HG03025 (cell line): ENCODE data around the gene ADAMTS9.

Source experiments
- ATAC-seq: cut with Tn5 transposase; IDR thresholded peaks from one replicate; pipeline ENCODE4 v1.9.1; 2021; ENCODE audit warnings: mild to moderate bottlenecking, moderate library complexity; ENCODE audit not compliant: unreplicated experiment, low FRiP score

Gene ADAMTS9

GRCh38 chr3:64496786-64497490 is 190.9 kb downstream of the ADAMTS9 start:
- ATAC-seq: no peak

GRCh38 chr3:64495781-64496334 is 191.9 kb downstream of the ADAMTS9 start:
- ATAC-seq: no peak

GRCh38 chr3:64495121-64495780 is 192.5 kb downstream of the ADAMTS9 start:
- no peak for ATAC-seq

- no peak for ATAC-seq
Measured at GRCh38 chr3:64494526-64494925, 193.3 kb downstream of the ADAMTS9 start.

- no peak for ATAC-seq
Measured at GRCh38 chr3:64493149-64493548, 194.7 kb downstream of the ADAMTS9 start.

GRCh38 chr3:64491843-64492242 is 196.0 kb downstream of the ADAMTS9 start:
- ATAC-seq: no peak

GRCh38 chr3:64490180-64490724 is 197.5 kb downstream of the ADAMTS9 start:
- no peak for ATAC-seq

GRCh38 chr3:64489361-64490044 is 198.3 kb downstream of the ADAMTS9 start:
- ATAC-seq: no peak

- ATAC-seq: no peak
Measured at GRCh38 chr3:64488939-64489338, 198.9 kb downstream of the ADAMTS9 start.

GRCh38 chr3:64484289-64484992 is 203.4 kb downstream of the ADAMTS9 start:
- ATAC-seq: peak; percentile 98

- no peak for ATAC-seq
Measured at GRCh38 chr3:64483467-64483866, 204.3 kb downstream of the ADAMTS9 start.

- no peak for ATAC-seq
Measured at GRCh38 chr3:64475037-64475436, 212.8 kb downstream of the ADAMTS9 start.

- no peak for ATAC-seq
Measured at GRCh38 chr3:64473466-64473865, 214.3 kb downstream of the ADAMTS9 start.

- no peak for ATAC-seq
Measured at GRCh38 chr3:64470436-64470835, 217.4 kb downstream of the ADAMTS9 start.

GRCh38 chr3:64467255-64467944 is 220.4 kb downstream of the ADAMTS9 start:
- ATAC-seq: no peak
